IPS DF 4.7 (cell line): ENCODE results near the gene SEPTIN6.
"Not testable (repeated sequence)": the region's sequence is repeated elsewhere in the genome, so short reads cannot be mapped to it uniquely, and the experiment has no call there.

Source experiments
- DNase-seq: peaks from one replicate; pipeline ENCODE4 v3.0.0-alpha.2; 2013; ENCODE audit warnings: low spot score; ENCODE audit errors: extremely low read depth

Gene SEPTIN6

DNA sequence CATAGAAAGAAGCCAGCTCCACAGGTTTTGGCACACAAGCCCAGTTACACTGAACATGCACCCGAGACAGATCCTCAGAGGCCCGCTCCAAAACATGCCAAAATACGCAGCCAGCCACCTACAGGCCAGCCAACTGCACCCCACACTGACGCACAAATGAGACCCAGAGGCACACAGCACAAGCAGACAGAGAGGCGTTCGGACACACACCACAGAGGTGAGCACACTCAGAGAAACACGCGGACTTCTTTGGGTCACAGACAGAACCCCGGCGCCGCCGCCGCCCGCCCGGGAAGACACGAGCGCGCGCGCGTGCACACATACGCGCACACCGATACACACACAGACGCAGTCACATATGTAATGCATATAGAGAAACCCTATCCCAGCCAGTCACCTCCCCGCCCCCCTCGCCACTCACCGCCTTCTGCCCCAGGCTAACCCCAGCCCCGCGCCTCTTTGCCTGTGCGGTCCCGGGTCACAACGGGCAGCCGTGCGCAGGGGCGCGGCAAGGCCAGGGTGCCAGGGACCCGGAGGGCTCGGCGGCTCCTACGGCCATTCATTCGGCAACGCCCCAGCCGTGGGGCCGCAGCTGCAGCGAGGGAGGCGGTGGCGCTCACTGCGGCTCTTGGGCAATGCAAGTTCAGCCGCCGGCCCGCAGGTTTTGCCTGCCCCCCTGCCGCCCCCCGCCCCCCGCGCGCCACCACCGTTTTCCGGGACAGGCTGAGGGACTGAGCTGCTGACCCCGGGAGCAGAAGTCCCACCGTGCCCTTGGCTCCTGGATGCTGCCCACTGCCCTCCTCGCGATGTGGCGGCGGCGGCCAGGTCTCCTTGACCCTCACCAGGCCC is 553 bp downstream of the SEPTIN6 start:
- DNase-seq = no peak

DNA sequence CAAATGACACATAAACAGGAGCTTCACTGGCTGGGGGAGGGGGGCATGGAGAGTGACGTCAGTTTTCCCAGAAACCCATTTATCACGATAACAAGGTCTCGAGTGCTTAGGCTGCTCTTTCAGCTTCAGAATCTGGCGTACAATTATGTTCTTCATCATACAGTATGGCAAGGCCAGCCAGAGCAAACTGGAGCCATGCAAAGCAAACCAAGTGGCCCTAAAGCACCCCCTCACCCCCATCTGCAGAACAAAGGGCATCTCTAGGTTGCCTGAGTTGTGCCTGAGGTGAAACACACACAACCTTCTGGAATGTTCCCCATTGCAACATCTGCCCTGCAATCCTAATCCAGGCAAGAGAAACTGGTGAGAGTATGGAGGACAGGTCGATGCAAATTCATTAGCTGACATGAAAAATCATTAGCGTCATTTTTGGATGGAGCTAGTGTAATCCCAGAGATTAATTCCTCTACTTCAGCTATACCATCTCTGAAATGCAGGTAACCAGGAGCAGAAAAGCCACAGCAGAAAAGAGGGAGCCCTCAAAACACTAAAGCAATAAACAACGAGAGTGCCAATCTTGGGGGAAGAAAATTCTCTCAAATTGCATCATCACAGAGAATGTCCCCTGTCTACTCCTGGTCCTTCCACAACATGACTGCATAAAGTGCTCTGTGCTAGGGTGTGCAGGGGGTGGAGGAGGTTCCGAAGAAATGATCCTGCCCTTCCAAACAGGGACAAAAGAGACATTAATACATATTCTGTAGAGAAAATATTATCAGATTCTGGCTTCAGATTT is 1.8 kb downstream of the SEPTIN6 start:
- DNase-seq = no peak

DNA sequence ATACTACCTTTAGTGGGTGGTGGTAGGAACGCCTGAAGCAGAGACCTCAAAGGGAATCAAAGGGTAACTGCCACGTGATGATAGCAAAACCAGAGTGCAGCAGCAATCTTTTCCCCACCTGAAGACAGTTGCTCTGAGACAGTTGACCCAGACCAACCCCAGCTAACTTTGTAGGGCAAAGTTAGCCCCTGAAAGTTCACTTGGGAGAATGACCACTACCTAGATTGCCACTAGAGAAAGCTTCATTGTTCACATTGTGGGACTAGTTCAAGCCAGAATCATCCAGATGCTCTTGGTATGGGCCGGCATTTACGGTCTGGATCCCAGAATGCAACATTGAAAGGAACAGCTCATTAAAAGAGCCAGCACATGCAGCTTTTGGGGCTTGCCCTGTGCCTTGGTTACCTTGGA is 4.1 kb downstream of the SEPTIN6 start:
- DNase-seq = no peak

DNA sequence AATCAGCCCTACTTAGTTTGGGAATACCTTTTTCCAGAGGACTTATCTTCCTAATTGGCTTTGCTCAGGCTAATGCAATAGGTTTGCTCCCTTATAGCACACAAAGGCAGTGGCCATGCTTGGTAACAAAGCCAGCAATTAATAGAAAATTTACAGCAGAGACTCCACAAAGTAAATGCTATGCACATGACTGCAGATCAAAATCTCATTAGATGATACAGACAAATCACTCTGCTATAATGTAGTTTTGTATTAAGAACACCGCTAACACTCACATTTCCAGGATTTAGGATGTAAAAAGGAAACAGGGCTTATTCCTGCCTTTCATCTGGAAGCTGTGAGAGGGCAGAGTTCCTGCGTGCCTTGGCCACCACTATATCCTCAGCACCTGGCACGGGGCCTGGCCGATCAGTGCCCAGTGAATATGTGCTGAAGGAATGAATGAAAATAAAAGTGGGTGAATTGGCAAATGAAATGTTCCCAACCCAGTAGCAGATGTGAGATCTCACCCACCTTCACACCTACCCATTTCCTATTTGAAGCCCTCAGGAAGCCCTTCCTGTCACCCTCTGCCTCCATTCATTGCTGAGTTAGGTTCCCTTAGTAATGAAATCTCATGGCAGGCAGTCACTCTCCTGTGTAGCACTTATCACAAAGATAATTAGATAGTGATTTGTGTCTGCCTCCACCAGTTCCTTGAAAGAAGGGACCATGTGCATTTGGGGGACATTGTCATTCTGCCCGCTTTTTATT is 5.1 kb downstream of the SEPTIN6 start:
- DNase-seq = no peak

DNA sequence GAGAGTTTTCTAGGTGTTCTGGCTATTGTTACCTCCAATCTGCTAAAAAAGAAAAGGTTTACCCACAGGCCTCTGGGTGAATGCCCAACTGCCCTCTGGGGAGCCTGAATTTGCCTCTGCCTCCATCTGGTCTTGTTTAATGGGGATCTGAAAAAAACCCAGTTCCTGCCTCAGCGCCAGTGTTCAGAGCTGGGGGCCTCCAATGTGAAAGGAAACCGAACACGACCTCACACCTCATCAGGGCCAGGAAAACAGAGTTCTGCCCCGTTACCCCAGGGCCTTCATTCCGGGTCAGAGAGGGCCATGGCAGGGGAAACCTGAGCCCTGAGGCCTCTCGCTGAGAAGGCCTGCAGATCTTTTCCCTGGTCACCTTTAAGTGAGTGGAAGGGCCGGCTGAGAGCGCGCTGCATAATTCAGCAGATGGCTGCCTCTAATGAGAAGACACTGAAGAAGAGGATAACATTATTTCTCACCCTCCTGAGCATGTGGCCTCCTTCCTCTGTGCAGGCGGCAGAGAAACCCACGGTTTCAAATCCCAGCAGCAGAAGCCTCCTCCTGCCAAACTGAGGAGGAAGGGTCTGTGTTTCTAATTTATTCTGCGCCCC is 6.8 kb downstream of the SEPTIN6 start:
- no peak for DNase-seq

DNA sequence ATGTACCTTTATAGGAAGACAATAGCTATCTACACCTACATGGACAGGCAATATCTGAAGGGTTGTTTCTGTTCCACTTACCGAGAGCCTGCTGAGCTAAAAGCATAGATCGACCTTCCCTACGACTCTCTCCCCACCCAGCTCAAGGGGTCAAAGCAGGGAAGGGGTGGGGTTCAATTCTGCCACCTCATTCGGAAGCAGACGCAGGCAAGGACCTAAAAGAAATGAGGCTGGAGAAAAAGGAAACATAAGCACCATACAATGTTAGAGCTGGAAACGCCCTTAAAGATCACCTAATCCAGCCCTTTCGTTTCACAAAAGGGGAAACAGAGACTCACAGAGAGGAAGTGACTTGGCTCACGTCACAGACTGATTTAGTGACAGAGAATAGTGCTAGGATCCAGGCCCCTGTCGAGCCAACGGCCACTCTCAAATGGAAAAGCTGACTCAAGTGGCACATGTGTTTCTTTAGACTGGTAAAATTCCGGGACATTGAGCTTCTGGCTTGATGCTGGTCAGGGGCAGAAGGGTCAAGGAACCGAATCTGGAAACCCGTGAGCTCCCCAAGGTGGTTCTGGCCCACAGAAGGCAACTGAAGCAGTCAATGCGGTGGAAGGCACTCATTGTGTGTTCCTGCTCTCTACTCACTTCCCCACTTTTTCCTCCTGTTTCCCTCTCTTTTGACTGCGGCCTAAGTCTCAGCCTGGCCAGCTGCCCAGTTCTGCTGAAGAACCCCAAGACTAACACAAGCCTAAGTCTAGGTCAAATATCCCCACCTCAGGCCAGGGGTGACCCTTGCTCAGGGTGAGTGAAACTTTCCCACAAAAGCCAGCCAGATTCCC is 7.5 kb downstream of the SEPTIN6 start:
- DNase-seq = no peak

DNA sequence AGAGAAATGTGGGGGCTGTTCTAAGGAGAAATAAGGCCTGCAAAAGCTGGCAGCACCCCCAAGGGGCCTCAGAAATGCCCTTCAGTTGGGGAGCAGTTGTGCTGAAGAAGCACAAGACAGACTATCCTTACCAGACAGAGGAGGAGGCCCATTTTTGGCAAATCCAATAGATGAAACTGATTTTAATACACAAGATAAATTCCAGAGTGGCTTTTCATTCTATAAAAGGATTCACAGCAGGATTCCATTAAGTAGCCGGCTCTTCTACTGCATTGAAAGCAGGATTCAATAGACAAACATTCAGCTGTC is 8.1 kb downstream of the SEPTIN6 start:
- DNase-seq = no peak

DNA sequence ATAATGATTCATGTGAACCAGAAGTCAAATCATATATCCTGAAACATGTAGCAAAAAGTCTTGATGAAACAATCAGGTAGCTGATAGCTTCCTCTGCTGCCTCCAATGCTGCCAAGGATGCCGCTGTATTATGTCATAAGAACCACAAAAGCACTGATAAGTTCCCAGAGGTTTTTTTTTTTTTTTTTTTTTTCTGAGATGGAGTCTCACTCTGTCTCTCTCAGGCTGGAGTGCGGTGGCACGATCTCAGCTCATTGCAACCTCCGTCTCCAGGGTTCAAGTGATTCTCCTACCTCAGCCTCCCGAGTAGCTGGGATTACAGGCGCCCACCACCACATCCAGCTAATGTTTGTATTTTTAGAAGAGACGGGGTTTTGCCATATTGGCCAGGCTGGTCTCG is 8.7 kb downstream of the SEPTIN6 start:
- DNase-seq = not testable (repeated sequence)

DNA sequence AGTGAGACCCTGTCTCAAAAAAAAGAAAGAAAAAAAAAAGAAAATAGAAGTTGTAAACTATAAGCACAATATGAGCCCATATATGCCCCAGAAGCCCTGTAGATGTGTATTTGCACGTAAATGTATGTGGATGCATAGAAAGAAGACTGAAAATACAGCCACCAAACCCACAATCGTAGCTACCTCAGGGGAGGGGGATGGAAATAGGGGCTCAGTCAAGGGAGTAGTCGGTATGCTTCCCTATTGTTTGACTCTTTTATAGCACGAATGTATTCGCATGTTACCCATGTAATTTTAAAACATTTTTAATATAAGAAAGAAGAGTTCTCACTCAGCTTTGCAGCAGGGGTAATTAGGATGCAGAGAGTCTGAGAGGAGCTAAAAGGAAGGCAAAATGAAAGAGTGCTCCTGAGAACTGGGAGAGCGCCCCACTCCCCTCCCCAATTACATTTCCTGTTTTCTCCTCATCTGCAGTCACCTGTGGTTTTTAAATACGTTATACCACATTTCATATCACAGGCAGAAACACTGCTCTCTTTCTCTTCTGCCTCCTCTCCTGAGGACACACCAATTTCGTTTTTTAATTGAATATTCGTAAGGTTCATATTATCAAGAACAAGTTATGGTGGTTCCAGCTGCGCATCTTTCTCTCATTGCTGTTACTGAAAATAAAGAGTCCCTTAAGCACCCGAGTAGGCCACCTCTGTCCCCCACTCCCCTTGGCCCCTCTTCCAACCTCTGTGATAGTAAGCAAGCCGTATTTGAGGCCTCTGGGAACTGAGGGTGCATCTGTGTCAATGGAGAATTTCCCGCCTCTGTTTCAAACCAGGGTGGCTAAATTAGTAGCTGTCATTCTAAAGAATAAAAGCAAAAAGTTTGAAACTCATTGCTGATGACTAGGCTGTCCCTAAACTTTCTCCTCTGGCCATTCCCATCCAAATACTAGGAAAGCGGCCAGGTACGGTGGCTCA is 10.7 kb downstream of the SEPTIN6 start:
- no peak for DNase-seq

DNA sequence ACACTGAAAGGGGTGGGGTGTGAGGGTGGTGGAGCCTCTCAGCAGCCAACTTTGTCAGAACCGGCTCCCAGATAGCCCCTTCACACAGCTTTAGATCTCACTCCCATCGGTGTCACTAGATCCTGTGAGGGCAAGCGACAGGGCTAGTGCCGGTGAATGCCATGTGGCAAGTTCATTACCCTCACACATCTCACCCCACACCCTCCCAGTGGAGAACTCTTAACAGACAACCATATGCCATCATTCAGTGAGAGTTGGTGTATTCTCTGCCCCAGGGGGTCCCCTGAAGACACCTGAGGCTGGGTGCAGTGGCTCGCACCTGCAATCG is 15.3 kb downstream of the SEPTIN6 start:
- no peak for DNase-seq

DNA sequence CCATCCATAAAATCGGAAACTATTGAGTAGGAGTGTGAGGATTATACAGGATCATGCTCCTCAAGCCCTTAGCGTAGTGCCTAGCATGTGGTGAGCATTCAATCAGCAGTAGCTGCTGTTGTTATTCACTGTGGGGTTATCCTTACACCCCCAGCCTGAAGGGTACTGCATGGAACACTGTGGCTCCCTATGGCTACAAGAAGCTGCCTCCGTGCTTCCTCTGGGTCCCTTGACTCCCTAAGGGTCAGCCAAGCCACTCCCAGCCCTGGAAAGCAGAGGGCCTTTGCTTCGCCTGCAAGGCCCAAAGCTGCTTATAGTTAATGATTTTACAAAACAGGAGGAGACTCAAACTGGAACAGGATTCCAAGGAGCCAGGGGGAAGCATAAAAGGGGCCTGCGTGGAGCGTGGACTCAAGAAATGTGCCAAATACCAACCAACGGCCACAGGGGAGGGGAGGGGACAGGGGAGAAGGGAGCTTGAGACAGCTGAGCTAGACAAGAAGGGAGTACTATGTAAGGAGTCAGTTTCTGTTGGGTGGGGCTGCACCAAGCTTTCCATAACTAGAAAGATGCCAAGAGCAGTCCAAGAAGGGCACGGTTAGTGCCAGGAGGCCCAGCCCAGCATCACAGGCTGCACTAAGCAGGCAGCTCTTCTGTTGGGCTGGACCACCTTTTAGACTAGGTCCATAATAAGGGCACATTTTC is 15.9 kb downstream of the SEPTIN6 start:
- DNase-seq = no peak

DNA sequence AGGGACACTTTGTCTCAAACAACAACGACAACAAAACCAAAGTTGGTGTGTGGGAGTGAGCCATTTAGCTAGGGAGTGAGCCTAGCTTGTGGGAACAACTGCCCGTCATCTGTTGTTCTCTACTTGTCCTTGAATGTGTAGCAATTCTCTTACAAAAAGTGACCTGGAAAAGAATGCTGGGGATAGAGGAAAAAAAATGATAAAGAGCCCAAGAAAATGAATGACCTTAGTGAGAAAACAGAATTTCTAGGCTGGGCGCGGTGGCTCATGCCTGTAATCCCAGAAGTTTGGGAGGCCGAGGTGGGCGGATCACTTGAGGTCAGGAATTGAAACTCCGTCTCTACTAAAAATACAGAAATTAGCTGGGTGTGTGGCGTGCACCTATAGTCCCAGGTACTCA is 19.6 kb downstream of the SEPTIN6 start:
- no peak for DNase-seq

DNA sequence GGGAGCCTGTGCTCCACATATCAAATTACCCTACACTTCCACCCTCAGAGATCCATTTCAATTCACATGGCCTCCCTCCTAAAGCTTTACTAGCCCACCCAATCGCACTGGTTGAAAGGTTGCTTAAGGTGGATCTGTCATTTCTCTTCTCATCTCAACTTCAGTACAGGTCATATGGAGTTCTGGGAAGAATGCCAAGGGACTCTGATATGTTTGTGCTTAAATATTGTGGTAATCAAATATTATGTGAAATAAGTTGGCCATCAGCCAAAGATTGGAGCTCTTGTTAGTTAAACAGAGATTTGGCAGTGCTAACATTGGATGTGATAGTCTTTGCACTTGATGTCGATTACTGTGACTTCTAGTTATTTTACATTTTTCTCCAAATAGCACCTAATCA is 20.5 kb downstream of the SEPTIN6 start:
- DNase-seq = no peak

DNA sequence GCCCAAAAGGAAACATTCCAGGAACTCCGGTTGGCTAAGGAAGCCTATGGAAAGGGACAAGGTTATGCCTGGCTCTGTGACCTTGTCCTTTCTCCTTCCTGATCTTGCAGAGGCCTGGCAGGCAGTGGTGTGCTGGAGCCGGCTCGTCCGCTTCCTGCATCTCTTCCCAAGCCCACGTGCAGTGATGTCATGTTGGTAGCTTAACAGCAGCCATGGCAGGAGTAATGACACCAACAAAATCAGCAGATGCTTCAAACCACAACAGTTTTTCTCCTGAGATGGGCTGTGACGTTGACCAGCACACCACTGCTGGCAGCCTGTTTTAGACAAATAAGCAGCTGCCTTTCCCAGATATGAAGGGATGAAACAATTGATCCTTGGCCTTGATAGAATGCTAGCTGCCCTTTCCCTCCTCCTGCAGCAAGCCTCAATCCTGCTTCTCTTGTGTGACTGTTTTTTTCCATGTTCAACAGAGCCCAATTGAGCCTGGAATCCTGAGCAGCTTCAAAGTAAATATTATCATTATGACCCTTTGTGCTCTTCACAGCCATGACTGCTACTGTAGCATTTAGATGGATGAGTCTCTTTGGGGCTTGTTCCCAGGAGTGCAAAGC is 23.4 kb downstream of the SEPTIN6 start:
- DNase-seq = no peak

DNA sequence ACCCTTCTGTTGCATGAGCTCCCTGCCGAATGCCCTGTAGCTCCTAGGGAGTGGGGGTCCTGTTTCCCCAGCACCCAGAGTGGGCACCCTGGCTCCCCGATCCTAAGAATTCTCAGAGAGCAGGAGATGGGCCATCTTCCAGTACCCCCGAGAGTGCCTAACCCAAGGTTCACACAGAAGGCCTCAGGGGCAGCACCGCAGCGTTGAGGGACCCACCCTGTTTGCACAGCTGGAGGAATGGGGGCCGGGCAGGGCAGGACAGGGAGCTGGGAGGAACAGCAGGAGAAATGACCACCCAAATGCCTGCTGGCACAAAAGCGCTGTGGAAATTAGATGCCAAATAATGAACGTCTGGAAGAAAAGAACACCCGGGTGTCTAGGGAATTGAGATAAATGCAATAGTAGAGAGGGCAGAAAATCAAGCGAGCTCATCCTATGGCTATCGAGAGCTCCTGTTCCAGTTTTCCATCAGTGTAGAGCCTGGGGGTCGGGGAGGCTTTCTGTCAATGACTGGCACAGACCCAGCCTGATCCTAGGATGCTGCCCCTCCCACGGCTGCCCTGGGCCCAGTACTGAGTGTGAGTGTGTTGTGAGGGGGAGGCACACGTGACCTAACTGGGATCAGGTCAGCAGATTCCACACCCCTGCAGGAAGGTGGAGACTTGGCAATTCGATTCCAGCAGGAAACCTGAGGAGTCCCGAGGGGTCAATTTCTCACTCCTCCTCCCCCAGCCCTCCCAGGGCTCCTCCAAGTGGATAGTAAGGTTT is 25.7 kb downstream of the SEPTIN6 start:
- no peak for DNase-seq

DNA sequence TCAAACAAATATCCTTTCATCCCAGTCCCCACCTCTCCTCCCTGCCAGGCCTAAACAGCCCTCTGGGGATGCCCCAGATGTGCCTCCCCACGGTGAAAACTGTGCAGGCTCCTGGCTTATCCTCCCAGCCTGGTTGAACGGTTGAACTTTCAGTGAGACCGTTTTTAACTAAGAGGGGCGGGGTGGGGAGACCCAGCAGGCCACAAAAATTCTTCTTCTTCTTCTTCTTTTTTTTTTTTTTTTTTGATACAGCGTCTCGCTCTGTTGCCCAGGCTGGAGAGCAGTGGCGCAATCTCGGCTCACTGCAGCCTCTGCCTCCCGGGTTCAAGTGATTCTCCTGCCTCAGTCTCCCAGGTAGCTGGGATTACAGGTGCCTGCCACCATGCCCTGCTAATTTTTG is 28.1 kb downstream of the SEPTIN6 start:
- not testable (repeated sequence) for DNase-seq

DNA sequence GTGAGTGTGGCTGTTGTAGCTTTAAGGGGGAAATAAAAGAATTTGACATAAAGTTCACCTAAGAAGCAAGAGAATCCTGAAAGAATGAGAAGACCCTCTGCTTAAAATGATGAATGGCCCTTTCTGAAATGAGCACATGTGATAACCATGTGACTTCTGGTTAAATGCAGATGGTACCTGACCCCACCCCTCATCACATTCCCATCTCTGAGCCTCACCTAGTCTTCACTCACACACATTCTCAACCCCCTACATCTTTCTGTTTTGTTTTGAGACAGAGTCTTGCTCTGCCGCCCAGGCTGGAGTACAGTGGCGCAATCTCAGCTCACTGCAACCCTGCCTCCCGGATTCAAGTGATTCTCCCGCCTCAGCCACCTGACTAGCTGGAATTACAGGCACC is 31.5 kb downstream of the SEPTIN6 start:
- DNase-seq = no peak

DNA sequence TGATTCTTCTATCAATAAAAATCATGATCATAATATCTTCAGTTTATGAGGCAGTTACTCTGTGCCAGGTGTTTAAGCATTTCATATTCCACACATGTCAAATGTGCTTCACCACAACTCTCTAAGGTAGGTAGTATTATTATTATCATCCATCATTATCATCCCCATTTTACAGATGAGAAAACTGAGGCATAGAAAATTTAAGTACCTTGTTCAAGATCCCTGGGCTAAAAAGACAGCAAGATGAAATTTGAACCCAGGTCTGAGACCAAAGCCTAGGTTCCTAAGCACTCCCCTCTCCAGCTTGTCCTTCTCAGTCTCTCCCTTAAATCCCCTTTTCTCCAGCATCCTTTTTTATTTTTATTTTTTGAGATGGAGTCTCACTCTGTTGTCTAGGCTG is 33.4 kb downstream of the SEPTIN6 start:
- DNase-seq = no peak
